ENCODE results near the gene NPLOC4. TPM values are rescaled to one million over a fixed set of nuclear protein-coding genes. Genes with fewer than 3 reads are reported as not detected.

Gene NPLOC4
- polyA plus RNA-seq, 1 of the 3 experiments (the other 2 are of a cell fraction), result 88.6 TPM

DNA sequence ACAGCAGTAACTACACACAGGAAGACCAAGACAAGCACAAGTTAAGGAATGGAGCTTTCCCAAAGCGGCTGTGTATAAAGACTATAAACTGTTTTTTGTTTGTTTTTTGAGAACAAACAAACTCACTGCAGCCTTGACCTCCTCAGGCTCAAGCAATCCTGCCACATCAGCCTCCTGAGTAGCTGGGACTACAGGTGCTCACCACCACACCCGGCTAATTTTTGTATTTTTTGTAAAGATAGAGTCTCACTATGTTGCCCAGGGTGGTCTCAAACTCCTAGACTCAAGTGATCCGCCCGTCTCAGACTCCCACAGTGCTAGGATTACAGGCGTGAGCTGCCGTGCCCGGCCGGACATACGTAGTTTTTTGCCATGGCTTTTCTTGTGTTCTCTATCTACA lies 23.5 kb upstream of the NPLOC4 start (continued):
- TF ChIP-seq, protein P1, sequence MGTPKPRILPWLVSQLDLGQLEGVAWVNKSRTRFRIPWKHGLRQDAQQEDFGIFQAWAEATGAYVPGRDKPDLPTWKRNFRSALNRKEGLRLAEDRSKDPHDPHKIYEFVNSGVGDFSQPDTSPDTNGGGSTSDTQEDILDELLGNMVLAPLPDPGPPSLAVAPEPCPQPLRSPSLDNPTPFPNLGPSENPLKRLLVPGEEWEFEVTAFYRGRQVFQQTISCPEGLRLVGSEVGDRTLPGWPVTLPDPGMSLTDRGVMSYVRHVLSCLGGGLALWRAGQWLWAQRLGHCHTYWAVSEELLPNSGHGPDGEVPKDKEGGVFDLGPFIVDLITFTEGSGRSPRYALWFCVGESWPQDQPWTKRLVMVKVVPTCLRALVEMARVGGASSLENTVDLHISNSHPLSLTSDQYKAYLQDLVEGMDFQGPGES (IDR thresholded peaks at IDR 0.05; ENCODE audit: low read depth, low read length), result no peak
- no peak for TF ChIP-seq TEAD4 (IDR thresholded peaks at IDR 0.05; ENCODE audit: borderline replicate concordance, insufficient read depth)

DNA sequence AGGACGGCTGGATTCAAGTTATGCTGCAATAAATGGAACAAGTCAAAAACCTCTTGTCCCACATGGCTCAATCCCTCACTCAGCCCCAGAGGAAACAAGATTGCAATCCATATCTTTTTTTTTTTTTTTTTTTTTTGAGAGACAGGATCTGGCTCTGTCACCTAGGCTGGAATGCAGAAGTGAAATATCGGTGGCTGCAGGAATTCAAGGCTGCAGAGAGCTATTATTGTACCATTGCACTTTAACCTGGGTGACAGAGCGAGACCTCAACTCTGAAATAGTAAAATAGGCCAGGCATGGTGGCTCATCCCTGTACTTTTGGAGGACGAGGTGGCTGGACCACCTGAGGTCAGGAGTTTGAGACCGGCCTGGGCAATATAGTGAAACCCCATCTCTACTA lies 22.1 kb upstream of the NPLOC4 start:
- peaks cover 10% of the 10 kb centered on the region for H3F3A ChIP-seq (replicated peaks; ENCODE audit: insufficient read depth)
- TF ChIP-seq TCF12 (IDR thresholded peaks at IDR 0.05), result no peak
- TF ChIP-seq, protein P2, sequence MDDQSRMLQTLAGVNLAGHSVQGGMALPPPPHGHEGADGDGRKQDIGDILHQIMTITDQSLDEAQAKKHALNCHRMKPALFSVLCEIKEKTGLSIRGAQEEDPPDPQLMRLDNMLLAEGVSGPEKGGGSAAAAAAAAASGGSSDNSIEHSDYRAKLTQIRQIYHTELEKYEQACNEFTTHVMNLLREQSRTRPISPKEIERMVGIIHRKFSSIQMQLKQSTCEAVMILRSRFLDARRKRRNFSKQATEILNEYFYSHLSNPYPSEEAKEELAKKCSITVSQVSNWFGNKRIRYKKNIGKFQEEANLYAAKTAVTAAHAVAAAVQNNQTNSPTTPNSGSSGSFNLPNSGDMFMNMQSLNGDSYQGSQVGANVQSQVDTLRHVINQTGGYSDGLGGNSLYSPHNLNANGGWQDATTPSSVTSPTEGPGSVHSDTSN (IDR thresholded peaks at IDR 0.05), result no peak
- TF ChIP-seq, protein P3, sequence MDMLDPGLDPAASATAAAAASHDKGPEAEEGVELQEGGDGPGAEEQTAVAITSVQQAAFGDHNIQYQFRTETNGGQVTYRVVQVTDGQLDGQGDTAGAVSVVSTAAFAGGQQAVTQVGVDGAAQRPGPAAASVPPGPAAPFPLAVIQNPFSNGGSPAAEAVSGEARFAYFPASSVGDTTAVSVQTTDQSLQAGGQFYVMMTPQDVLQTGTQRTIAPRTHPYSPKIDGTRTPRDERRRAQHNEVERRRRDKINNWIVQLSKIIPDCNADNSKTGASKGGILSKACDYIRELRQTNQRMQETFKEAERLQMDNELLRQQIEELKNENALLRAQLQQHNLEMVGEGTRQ (IDR thresholded peaks at IDR 0.05; ENCODE audit: borderline replicate concordance, low read depth, low read length), result no peak
- TF ChIP-seq YY1 (IDR thresholded peaks at IDR 0.05; ENCODE audit: low read depth), result no peak
- no peak for TF ChIP-seq CHD2 (IDR thresholded peaks at IDR 0.05; ENCODE audit: low read length, partially characterized antibody)
- no peak for TF ChIP-seq SIN3A (IDR thresholded peaks at IDR 0.05; ENCODE audit: borderline replicate concordance, low read depth, low read length)
- no peak for TF ChIP-seq GATA2 (CRISPR knock-in tag; IDR thresholded peaks at IDR 0.05)
- TF ChIP-seq TEAD4 (IDR thresholded peaks at IDR 0.05; ENCODE audit: borderline replicate concordance, insufficient read depth), result no peak
- no peak for TF ChIP-seq TAF1 (IDR thresholded peaks at IDR 0.05; ENCODE audit: borderline replicate concordance, low read depth, low read length)
- no peak for TF ChIP-seq NFIC (IDR thresholded peaks at IDR 0.05; ENCODE audit: borderline replicate concordance)
- no peak for TF ChIP-seq EZH2phosphoT487 (IDR thresholded peaks at IDR 0.05; ENCODE audit: borderline replicate concordance, low read depth)
- TF ChIP-seq, protein P4, sequence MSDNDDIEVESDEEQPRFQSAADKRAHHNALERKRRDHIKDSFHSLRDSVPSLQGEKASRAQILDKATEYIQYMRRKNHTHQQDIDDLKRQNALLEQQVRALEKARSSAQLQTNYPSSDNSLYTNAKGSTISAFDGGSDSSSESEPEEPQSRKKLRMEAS (IDR thresholded peaks at IDR 0.05; ENCODE audit: low read depth), result no peak
- TF ChIP-seq, protein P5, sequence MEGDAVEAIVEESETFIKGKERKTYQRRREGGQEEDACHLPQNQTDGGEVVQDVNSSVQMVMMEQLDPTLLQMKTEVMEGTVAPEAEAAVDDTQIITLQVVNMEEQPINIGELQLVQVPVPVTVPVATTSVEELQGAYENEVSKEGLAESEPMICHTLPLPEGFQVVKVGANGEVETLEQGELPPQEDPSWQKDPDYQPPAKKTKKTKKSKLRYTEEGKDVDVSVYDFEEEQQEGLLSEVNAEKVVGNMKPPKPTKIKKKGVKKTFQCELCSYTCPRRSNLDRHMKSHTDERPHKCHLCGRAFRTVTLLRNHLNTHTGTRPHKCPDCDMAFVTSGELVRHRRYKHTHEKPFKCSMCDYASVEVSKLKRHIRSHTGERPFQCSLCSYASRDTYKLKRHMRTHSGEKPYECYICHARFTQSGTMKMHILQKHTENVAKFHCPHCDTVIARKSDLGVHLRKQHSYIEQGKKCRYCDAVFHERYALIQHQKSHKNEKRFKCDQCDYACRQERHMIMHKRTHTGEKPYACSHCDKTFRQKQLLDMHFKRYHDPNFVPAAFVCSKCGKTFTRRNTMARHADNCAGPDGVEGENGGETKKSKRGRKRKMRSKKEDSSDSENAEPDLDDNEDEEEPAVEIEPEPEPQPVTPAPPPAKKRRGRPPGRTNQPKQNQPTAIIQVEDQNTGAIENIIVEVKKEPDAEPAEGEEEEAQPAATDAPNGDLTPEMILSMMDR (IDR thresholded peaks at IDR 0.05), result no peak
- TF ChIP-seq, protein P6, sequence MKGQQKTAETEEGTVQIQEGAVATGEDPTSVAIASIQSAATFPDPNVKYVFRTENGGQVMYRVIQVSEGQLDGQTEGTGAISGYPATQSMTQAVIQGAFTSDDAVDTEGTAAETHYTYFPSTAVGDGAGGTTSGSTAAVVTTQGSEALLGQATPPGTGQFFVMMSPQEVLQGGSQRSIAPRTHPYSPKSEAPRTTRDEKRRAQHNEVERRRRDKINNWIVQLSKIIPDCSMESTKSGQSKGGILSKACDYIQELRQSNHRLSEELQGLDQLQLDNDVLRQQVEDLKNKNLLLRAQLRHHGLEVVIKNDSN (IDR thresholded peaks at IDR 0.05; ENCODE audit: borderline replicate concordance, low read depth), result no peak
- TF ChIP-seq SMC3 (IDR thresholded peaks at IDR 0.05; ENCODE audit: low read depth, low read length), result no peak
- no peak for TF ChIP-seq RAD21 (IDR thresholded peaks at IDR 0.05; ENCODE audit: low read length)
- TF ChIP-seq, protein P7, sequence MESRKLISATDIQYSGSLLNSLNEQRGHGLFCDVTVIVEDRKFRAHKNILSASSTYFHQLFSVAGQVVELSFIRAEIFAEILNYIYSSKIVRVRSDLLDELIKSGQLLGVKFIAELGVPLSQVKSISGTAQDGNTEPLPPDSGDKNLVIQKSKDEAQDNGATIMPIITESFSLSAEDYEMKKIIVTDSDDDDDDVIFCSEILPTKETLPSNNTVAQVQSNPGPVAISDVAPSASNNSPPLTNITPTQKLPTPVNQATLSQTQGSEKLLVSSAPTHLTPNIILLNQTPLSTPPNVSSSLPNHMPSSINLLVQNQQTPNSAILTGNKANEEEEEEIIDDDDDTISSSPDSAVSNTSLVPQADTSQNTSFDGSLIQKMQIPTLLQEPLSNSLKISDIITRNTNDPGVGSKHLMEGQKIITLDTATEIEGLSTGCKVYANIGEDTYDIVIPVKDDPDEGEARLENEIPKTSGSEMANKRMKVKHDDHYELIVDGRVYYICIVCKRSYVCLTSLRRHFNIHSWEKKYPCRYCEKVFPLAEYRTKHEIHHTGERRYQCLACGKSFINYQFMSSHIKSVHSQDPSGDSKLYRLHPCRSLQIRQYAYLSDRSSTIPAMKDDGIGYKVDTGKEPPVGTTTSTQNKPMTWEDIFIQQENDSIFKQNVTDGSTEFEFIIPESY (IDR thresholded peaks at IDR 0.05; ENCODE audit: borderline replicate concordance, low read depth), result no peak
- TF ChIP-seq, protein P8, sequence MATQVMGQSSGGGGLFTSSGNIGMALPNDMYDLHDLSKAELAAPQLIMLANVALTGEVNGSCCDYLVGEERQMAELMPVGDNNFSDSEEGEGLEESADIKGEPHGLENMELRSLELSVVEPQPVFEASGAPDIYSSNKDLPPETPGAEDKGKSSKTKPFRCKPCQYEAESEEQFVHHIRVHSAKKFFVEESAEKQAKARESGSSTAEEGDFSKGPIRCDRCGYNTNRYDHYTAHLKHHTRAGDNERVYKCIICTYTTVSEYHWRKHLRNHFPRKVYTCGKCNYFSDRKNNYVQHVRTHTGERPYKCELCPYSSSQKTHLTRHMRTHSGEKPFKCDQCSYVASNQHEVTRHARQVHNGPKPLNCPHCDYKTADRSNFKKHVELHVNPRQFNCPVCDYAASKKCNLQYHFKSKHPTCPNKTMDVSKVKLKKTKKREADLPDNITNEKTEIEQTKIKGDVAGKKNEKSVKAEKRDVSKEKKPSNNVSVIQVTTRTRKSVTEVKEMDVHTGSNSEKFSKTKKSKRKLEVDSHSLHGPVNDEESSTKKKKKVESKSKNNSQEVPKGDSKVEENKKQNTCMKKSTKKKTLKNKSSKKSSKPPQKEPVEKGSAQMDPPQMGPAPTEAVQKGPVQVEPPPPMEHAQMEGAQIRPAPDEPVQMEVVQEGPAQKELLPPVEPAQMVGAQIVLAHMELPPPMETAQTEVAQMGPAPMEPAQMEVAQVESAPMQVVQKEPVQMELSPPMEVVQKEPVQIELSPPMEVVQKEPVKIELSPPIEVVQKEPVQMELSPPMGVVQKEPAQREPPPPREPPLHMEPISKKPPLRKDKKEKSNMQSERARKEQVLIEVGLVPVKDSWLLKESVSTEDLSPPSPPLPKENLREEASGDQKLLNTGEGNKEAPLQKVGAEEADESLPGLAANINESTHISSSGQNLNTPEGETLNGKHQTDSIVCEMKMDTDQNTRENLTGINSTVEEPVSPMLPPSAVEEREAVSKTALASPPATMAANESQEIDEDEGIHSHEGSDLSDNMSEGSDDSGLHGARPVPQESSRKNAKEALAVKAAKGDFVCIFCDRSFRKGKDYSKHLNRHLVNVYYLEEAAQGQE (IDR thresholded peaks at IDR 0.05; ENCODE audit: low read depth, low read length), result no peak
- no peaks in the 10 kb centered on the region for H3K79me2 ChIP-seq (ENCODE audit: insufficient read depth)
- ChIA-PET CTCF (no interaction called here), POLR2A (interaction anchor here (0.6 kb wide), 1 partner anchor 12 kb away, joined by 3 read pairs; no protein-coding TSS in a partner anchor)
- no peak overlapping the region for H3K9ac ChIP-seq
- H2AFZ ChIP-seq (ENCODE audit: low read depth), result no peak overlapping the region
- no peaks in the 10 kb centered on the region for H3K27me3 ChIP-seq (ENCODE audit: insufficient read depth)
- H3K36me3 ChIP-seq (replicated peaks in 1 of 2; ENCODE audit: control insufficient read depth in 1 of 2, insufficient read depth in 2 of 2, low read length in 1 of 2), result no peaks in the 10 kb centered on the region
- DNase-seq, result no peak
- no peaks in the 10 kb centered on the region for H3K9me2 ChIP-seq
- no peak overlapping the region for H3K4me2 ChIP-seq
- no peak overlapping the region for H3K27ac ChIP-seq (ENCODE audit: low read depth in 2 of 2, low read length in 1 of 2)
- no peaks in the 10 kb centered on the region for H3K4me1 ChIP-seq (ENCODE audit: control insufficient read depth in 1 of 2, insufficient read depth in 2 of 2, low read depth in 1 of 2, low read length in 1 of 2)
- WGBS (ENCODE audit: low lambda C conversion rate), result 77% methylated on average over 5 of the region's 5 CpGs
- no peak overlapping the region for H3K4me3 ChIP-seq (ENCODE audit: low read depth in 2 of 2, low read length in 1 of 2)
- no peaks in the 10 kb centered on the region for H3K9me3 ChIP-seq
- no peaks in the 10 kb centered on the region for H4K20me1 ChIP-seq (ENCODE audit: insufficient read depth)

All from SK-N-SH (cell line).